CD4-positive, alpha-beta T cell (primary cell): ENCODE measurements around the gene C1R. TPM values are rescaled to one million over a fixed set of nuclear protein-coding genes. Genes with fewer than 3 reads are reported as not detected.

ENCODE experiments used
- ATAC-seq: fragments of 200-7000 bp; cut with Tn5 transposase; one replicate; pipeline ENCODE4 v1.10.0; 2022; ENCODE audit warnings: mild to moderate bottlenecking; ENCODE audit not compliant: poor library complexity
- CTCF ChIA-PET: fragments of 350-600 bp; sonication (Branson Sonifier 250); formaldehyde crosslinking; loops from one replicate; lab custom pipeline; 2021; ENCODE audit warnings: antibody characterized with exemption, inconsistent platforms; lab: Charles Lee
- POLR2A ChIA-PET: fragments of 350-600 bp; sonication (Branson Sonifier 250); formaldehyde crosslinking; loops from one replicate; lab custom pipeline; 2021; ENCODE audit warnings: antibody characterized with exemption, inconsistent platforms; lab: Charles Lee
- DNase-seq, 14 experiments: peaks; one replicate each; pipeline ENCODE4 v3.0.0-alpha.2; 2013 to 2020; ENCODE audit warnings: mixed read lengths in 2 of 14
- H3K27ac ChIP-seq, 2 donors: one replicate each; pipeline versions ENCODE4 v1.5.1 to v1.7.0; 2013; ENCODE audit warnings: low read length in 2 of 2, low read depth in 1 of 2, mild to moderate bottlenecking in 1 of 2
- H3K27me3 ChIP-seq, 2 experiments: 1 replicate in 1 of 2; 2 replicates in 1 of 2; pipeline versions ENCODE4 v1.6.1 to v1.7.0; 2013; ENCODE audit warnings: low read length in 2 of 2, control low read depth in 1 of 2, mild to moderate bottlenecking in 1 of 2, moderate library complexity in 1 of 2; ENCODE audit not compliant: insufficient read depth in 2 of 2, control insufficient read depth in 1 of 2
- H3K36me3 ChIP-seq: one replicate; pipeline ENCODE4 v1.6.1; 2013; ENCODE audit warnings: low read length, control low read depth; ENCODE audit not compliant: insufficient read depth
- H3K4me1 ChIP-seq: one replicate; pipeline ENCODE4 v1.6.1; 2013; ENCODE audit warnings: low read length, control low read depth; ENCODE audit not compliant: insufficient read depth
- H3K4me3 ChIP-seq: one replicate; pipeline ENCODE4 v1.5.1; 2013; ENCODE audit warnings: mild to moderate bottlenecking, low read length, moderate library complexity
- H3K9me3 ChIP-seq, 2 experiments: 1 replicate in 1 of 2; 2 replicates in 1 of 2; pipeline versions ENCODE4 v1.6.1 to v1.7.0; 2013; ENCODE audit warnings: low read length in 2 of 2, mild to moderate bottlenecking in 2 of 2, control low read depth in 1 of 2, moderate library complexity in 1 of 2; ENCODE audit not compliant: control insufficient read depth in 1 of 2, insufficient read depth in 1 of 2
- H3K27ac Mint-ChIP-seq: one replicate; pipeline ENCODE4 v1.8.0; 2020; ENCODE audit warnings: mixed read lengths
- H3K27me3 Mint-ChIP-seq: one replicate; pipeline ENCODE4 v1.8.0; 2021; ENCODE audit warnings: mixed read lengths
- H3K36me3 Mint-ChIP-seq: one replicate; pipeline ENCODE4 v1.8.0; 2021; ENCODE audit warnings: low read depth, mixed read lengths
- H3K4me1 Mint-ChIP-seq: one replicate; pipeline ENCODE4 v1.8.0; 2021; ENCODE audit warnings: low read depth, mixed read lengths
- H3K4me3 Mint-ChIP-seq: one replicate; pipeline ENCODE4 v1.8.0; 2020; ENCODE audit warnings: mild to moderate bottlenecking, mixed read lengths
- H3K9me3 Mint-ChIP-seq: one replicate; pipeline ENCODE4 v1.8.0; 2020; ENCODE audit warnings: mixed read lengths
- CTCF ChIP-seq: fragments of 200-600 bp; IDR thresholded peaks from one replicate; pipeline ENCODE4 v1.8.0; 2022; ENCODE audit warnings: antibody characterized with exemption, mild to moderate bottlenecking
- intact Hi-C, 2 experiments: fragments of 100-400 bp; cut with DNase I in 1 of 2; cut with micrococcal nuclease in 1 of 2; formaldehyde crosslinking; loops; one replicate each; pipeline versions ENCODE4 v1.15.1 to v1.9.0; 2023 to 2025; cut with DNase I, micrococcal nuclease
- total RNA-seq, 174 experiments: library from RNA in 2 of 174; stranded (reverse) in 2 of 174; gene quantifications; one replicate each; pipeline ENCODE4 v1.2.3 and lab custom pipeline; 2021 to 2026

Gene C1R
- total RNA-seq, 2 experiments from 2014 or later, result 3.1 to 4.0 TPM

DNA sequence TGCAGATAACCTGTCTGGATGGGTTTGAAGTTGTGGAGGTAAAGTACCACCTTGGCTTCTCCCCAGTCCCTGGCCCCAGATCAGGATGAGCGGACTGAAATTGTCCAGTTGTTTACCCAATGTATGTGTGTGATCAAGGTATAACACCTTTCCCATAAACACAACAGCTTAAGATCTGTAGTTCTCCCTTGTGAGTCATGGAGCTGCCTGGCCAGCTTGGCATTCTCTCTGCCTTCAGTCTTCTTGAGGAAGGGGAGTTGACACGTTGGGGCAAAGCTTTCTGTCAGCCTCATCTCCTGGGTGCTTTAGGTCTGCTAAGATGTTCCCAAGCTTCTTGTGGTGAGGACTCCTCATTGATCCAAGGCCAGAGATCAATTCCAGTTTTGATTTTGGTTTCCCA, 25.6 kb downstream of the C1R start:
- ATAC-seq (no peak), DNase-seq (no peak)
- H3K4me1 ChIP-seq, result no peaks in the 10 kb centered on the region
- Mint-ChIP-seq H3K9me3 (no peaks in the 10 kb centered on the region), H3K27ac (no peak overlapping the region), H3K4me3 (no peak overlapping the region), H3K36me3 (no peaks in the 10 kb centered on the region), H3K27me3 (peaks cover 8% of the 10 kb centered on the region), H3K4me1 (no peaks in the 10 kb centered on the region)
- H3K36me3 ChIP-seq, result no peaks in the 10 kb centered on the region
- H3K27ac ChIP-seq, result no peak overlapping the region
- intact Hi-C loops, result no loop called here
- ChIA-PET POLR2A (no interaction called here), CTCF (no interaction called here)
- H3K27me3 ChIP-seq, result no peaks in the 10 kb centered on the region
- no peaks in the 10 kb centered on the region for H3K9me3 ChIP-seq
- TF ChIP-seq CTCF, result no peak
- no peak overlapping the region for H3K4me3 ChIP-seq

GRCh38 chr12:7065073-7065623, 27.1 kb downstream of the C1R start:
- ATAC-seq, result no peak
- H3K36me3 ChIP-seq, result no peaks in the 10 kb centered on the region
- Mint-ChIP-seq H3K4me3 (no peak overlapping the region), H3K9me3 (no peaks in the 10 kb centered on the region), H3K27ac (no peak overlapping the region), H3K36me3 (no peaks in the 10 kb centered on the region), H3K4me1 (no peaks in the 10 kb centered on the region), H3K27me3 (peaks cover 14% of the 10 kb centered on the region)
- no peak for TF ChIP-seq CTCF
- POLR2A ChIA-PET, result interaction anchor here (0.6 kb wide), 1 partner anchor 21 kb away, joined by 3 read pairs; no protein-coding TSS in a partner anchor
- H3K27ac ChIP-seq, result no peak overlapping the region
- CTCF ChIA-PET, result interaction anchor here (0.6 to 1.1 kb wide), 2 partner anchors 30 to 93 kb away, joined by 3 to 4 read pairs; no protein-coding TSS in a partner anchor
- intact Hi-C loops, result no loop called here
- H3K9me3 ChIP-seq, result no peaks in the 10 kb centered on the region
- H3K27me3 ChIP-seq, result peaks cover 7 to 8% of the 10 kb centered on the region in 2 experiments
- no peak for DNase-seq
- no peak overlapping the region for H3K4me3 ChIP-seq
- H3K4me1 ChIP-seq, result no peaks in the 10 kb centered on the region

GRCh38 chr12:7064516-7064915, 27.7 kb downstream of the C1R start:
- ATAC-seq, result no peak

More at GRCh38 chr12:7064516-7064915, 27.7 kb downstream of the C1R start:
- no peak for TF ChIP-seq CTCF
- no peak overlapping the region for H3K4me3 Mint-ChIP-seq
- no peak overlapping the region for H3K4me3 ChIP-seq
- no peaks in the 10 kb centered on the region for H3K9me3 ChIP-seq
- ChIA-PET CTCF (interaction anchor here (0.5 to 1.1 kb wide), 3 partner anchors 13 to 94 kb away, joined by 3 to 4 read pairs (median 3); no protein-coding TSS in a partner anchor), POLR2A (no interaction called here)
- peaks cover 20% of the 10 kb centered on the region for H3K27me3 Mint-ChIP-seq
- no peak overlapping the region for H3K27ac Mint-ChIP-seq
- H3K4me1 ChIP-seq, result no peaks in the 10 kb centered on the region
- no peak overlapping the region for H3K27ac ChIP-seq
- no peak for DNase-seq
- peaks cover 7 to 12% of the 10 kb centered on the region in 2 experiments for H3K27me3 ChIP-seq
- no peaks in the 10 kb centered on the region for H3K36me3 Mint-ChIP-seq
- intact Hi-C loops, result no loop called here
- H3K4me1 Mint-ChIP-seq, result no peaks in the 10 kb centered on the region
- H3K36me3 ChIP-seq, result no peaks in the 10 kb centered on the region
- no peaks in the 10 kb centered on the region for H3K9me3 Mint-ChIP-seq
